ENCODE results near the gene TAS2R42. TPM values are rescaled to one million over a fixed set of nuclear protein-coding genes. Genes with fewer than 3 reads are reported as not detected.

TAS2R42 gene
- total and polyA plus RNA-seq, 2 experiments from 2014 or later = not detected

- Histone ChIP-seq H3K79me2 (peaks cover 70% of the 10 kb centered on the region), H3K9me3 (ENCODE audit: low read depth) (no peaks in the 10 kb centered on the region), H2AFZ (peak overlapping the region; percentile 54), H4K20me1 (ENCODE audit: insufficient read depth, poor library complexity, severe bottlenecking) (peaks cover 17% of the 10 kb centered on the region), H3K4me3 (peak overlapping the region; percentile 60), H3K36me3 (replicated peaks; ENCODE audit: insufficient read depth, low read depth) (no peaks in the 10 kb centered on the region), H3K27ac (peak overlapping the region; percentile 96), H3K27me3 (no peaks in the 10 kb centered on the region), H3K4me2 (peak overlapping the region; percentile 75), H3K9me2 (replicated peaks; ENCODE audit: insufficient read depth) (no peaks in the 10 kb centered on the region), H3K4me1 (ENCODE audit: insufficient read depth) (peaks cover 16% of the 10 kb centered on the region)
- TF ChIP-seq EZH2 (IDR thresholded peaks at IDR 0.05; ENCODE audit: borderline replicate concordance) = no peak
- no peak for TF ChIP-seq CTCF (IDR thresholded peaks at IDR 0.05; ENCODE audit: poor library complexity)
- no peak for TF ChIP-seq EZH2phosphoT487 (IDR thresholded peaks at IDR 0.05; ENCODE audit: low read depth, severe bottlenecking, unreplicated experiment)
- peak; percentile 29 for DNase-seq (ENCODE audit: low spot score)
- 2% methylated on average over 10 of the region's 10 CpGs for WGBS (ENCODE audit: low lambda C conversion rate, missing lambda C conversion rate)
Observed at GRCh38 chr12:11171969-11172675, 14.6 kb downstream of the TAS2R42 start.

DNA sequence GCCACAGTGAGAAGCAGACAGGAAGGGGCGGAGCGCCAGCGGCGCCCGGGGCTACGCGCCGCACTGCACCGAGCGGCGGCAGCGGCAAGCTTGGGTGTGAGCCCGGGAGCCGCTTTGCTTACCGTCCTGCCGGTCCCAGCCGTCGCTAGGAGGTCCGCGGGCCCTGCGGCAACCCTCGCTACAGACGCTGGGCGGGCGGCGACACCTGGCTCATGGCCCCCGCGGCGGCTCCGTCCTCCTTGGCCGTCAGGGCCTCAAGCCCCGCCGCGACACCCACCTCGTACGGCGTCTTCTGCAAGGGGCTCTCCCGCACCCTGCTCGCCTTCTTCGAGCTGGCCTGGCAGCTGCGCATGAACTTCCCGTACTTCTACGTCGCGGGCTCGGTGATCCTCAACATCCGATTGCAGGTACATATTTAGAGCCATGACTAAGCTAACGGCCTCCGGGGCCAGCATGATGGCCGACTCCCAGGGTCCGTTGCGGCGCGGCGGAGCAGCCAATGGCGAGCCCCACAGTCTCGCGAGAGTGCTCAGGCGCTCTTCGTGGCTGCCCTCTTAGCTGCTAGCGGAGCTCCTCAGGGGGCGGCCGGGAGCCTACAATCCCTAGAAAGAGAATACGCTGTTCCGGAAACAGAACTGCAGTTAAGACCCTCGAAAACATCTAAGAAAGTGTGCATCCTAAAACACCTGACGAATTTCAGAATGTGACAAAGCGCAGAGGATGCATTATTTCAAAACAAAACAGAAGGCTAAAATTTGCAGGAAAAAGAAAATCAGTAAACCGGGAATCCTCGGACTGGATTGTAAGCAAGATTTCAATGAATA is 15.4 kb downstream of the TAS2R42 start, which contains the start of gene SMIM10L1:
SMIM10L1 (plus strand) TSS at position 50 of the 824 bp plus-strand sequence; CDS start at position 213, 163 bp downstream.
- under 1% methylated on average over 67 of the region's 70 CpGs for WGBS (ENCODE audit: low lambda C conversion rate, missing lambda C conversion rate)
- H3K4me1 ChIP-seq (ENCODE audit: insufficient read depth) = peaks cover 16% of the 10 kb centered on the region
- peak within 1 kb of the TSS; percentile 69 for H2AFZ ChIP-seq
- H3K4me2 ChIP-seq = peak within 1 kb of the TSS; percentile 79
- H3K79me2 ChIP-seq = peaks cover 74% of the 10 kb centered on the region
- H4K20me1 ChIP-seq (ENCODE audit: insufficient read depth, poor library complexity, severe bottlenecking) = peaks cover 20% of the 10 kb centered on the region
- no peaks in the 10 kb centered on the region for H3K9me3 ChIP-seq (ENCODE audit: low read depth)
- peak within 1 kb of the TSS; percentile 74 for H3K4me3 ChIP-seq
- H3K36me3 ChIP-seq (replicated peaks; ENCODE audit: insufficient read depth, low read depth) = no peaks in the 10 kb centered on the region
- H3K27ac ChIP-seq = peak within 1 kb of the TSS; percentile 96
- H3K27me3 ChIP-seq = no peaks in the 10 kb centered on the region
- no peaks in the 10 kb centered on the region for H3K9me2 ChIP-seq (replicated peaks; ENCODE audit: insufficient read depth)
- no peak for TF ChIP-seq CTCF (IDR thresholded peaks at IDR 0.05; ENCODE audit: poor library complexity)
- TF ChIP-seq EZH2 (IDR thresholded peaks at IDR 0.05; ENCODE audit: borderline replicate concordance) = no peak
- no peak for TF ChIP-seq EZH2phosphoT487 (IDR thresholded peaks at IDR 0.05; ENCODE audit: low read depth, severe bottlenecking, unreplicated experiment)
- peak; percentile 98 for DNase-seq (ENCODE audit: low spot score)

DNA sequence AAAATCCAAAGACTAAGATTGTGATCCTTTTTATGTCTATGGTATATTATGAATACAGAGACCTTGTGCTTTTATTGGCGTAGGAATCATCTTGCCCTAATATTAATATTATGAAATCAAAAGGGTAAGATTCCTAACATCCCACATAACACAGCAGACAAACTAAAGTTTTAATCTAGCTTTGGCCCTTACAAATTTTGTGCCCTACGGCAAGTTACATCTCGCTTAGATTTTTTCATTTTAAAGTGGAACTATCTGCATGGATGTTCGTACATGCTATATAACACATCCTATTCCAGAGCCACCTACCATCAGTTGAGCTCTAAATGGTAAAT is 16.0 kb downstream of the TAS2R42 start:
- Histone ChIP-seq H3K79me2 (peaks cover 80% of the 10 kb centered on the region), H3K4me1 (ENCODE audit: insufficient read depth) (peaks cover 16% of the 10 kb centered on the region)
- WGBS (ENCODE audit: low lambda C conversion rate, missing lambda C conversion rate) = 7% methylated on average over 4 of the region's 4 CpGs

More for the DNA sequence above, 16.0 kb downstream of the TAS2R42 start:
- Histone ChIP-seq H3K36me3 (replicated peaks; ENCODE audit: insufficient read depth, low read depth) (no peaks in the 10 kb centered on the region), H2AFZ (peak overlapping the region; percentile 16), H4K20me1 (ENCODE audit: insufficient read depth, poor library complexity, severe bottlenecking) (peaks cover 25% of the 10 kb centered on the region), H3K9me3 (ENCODE audit: low read depth) (no peaks in the 10 kb centered on the region), H3K27me3 (no peaks in the 10 kb centered on the region), H3K27ac (peak overlapping the region; percentile 96), H3K9me2 (replicated peaks; ENCODE audit: insufficient read depth) (no peaks in the 10 kb centered on the region), H3K4me2 (peak overlapping the region; percentile 79), H3K4me3 (peak overlapping the region; percentile 74)
- DNase-seq (ENCODE audit: low spot score) = no peak
- no peak for TF ChIP-seq EZH2phosphoT487 (IDR thresholded peaks at IDR 0.05; ENCODE audit: low read depth, severe bottlenecking, unreplicated experiment)
- no peak for TF ChIP-seq CTCF (IDR thresholded peaks at IDR 0.05; ENCODE audit: poor library complexity)
- no peak for TF ChIP-seq EZH2 (IDR thresholded peaks at IDR 0.05; ENCODE audit: borderline replicate concordance)
